K562 (cell line): Measurements from ENCODE around the gene ASIC3. TPM values are rescaled to one million over a fixed set of nuclear protein-coding genes. Genes with fewer than 3 reads are reported as not detected.

Experiments used
- ATF7 ChIP-seq: fragments of 450-650 bp; IDR thresholded peaks from 2 replicates; pipeline ENCODE4 v1.7.1; 2014; ENCODE audit warnings: mild to moderate bottlenecking, moderate library complexity
- JUNB ChIP-seq: fragments of 450-650 bp; formaldehyde crosslinking; conservative IDR thresholded peaks from 2 replicates; pipeline ENCODE4 v1.4.0; 2020; ENCODE audit warnings: mild to moderate bottlenecking
- KAT2B ChIP-seq: IDR thresholded peaks from one replicate; pipeline ENCODE4 v1.6.1; 2012; ENCODE audit warnings: low read depth, mild to moderate bottlenecking, control low read depth, inconsistent platforms, low read length, moderate library complexity
- MYC ChIP-seq, 2 experiments: fragments of 250-450 bp in 1 of 2; sonication (Bioruptor Pico) in 1 of 2; IDR thresholded peaks; 2 replicates each; pipeline versions ENCODE4 v1.5.1 to v1.6.1; 2012 to 2021; ENCODE audit warnings: low read depth in 2 of 2, borderline replicate concordance in 1 of 2, improper control_type of control experiment in 1 of 2, low read length in 1 of 2, mild to moderate bottlenecking in 1 of 2, moderate library complexity in 1 of 2
- NR2F6 ChIP-seq: fragments of 450-650 bp; formaldehyde crosslinking; IDR thresholded peaks from 2 replicates; pipeline ENCODE4 v1.4.0; 2020; ENCODE audit warnings: mild to moderate bottlenecking
- RAD51 ChIP-seq: fragments of 450-650 bp; IDR thresholded peaks from 2 replicates; pipeline ENCODE4 v1.7.1; 2016; ENCODE audit warnings: low read depth, mild to moderate bottlenecking, borderline replicate concordance
- RBM14 ChIP-seq: fragments of 200-400 bp; formaldehyde crosslinking; IDR thresholded peaks from 2 replicates; pipeline ENCODE4 v1.6.1; 2018; ENCODE audit warnings: low read depth, mild to moderate bottlenecking, low read length, moderate library complexity, borderline replicate concordance; ENCODE audit not compliant: insufficient read depth
- SIN3B ChIP-seq: fragments of 450-650 bp; IDR thresholded peaks from 2 replicates; pipeline ENCODE4 v1.6.1; 2017; ENCODE audit warnings: low read depth, mild to moderate bottlenecking, moderate library complexity
- SLC30A9 ChIP-seq: fragments of 250-450 bp; sonication (Bioruptor Pico); IDR thresholded peaks from 2 replicates; pipeline ENCODE4 v1.8.0; 2022; ENCODE audit warnings: mild to moderate bottlenecking, moderate library complexity
- TAF9B ChIP-seq: fragments of 450-650 bp; IDR thresholded peaks from 2 replicates; pipeline ENCODE4 v1.6.1; 2018; ENCODE audit warnings: mild to moderate bottlenecking; ENCODE audit not compliant: partially characterized antibody
- TFAM ChIP-seq: fragments of 250-450 bp; sonication (Bioruptor Pico); conservative IDR thresholded peaks from 2 replicates; pipeline ENCODE4 v1.5.0; 2021; ENCODE audit warnings: mild to moderate bottlenecking, moderate library complexity
- ZKSCAN8 ChIP-seq: fragments of 200-800 bp; sonication (Bioruptor generic); IDR thresholded peaks from 2 replicates; pipeline ENCODE4 v1.6.1; 2016; ENCODE audit warnings: missing genetic modification characterization, missing compliant biosample characterization
- ZNF316 ChIP-seq: fragments of 450-650 bp; IDR thresholded peaks from 2 replicates; pipeline ENCODE4 v1.6.1; 2016
- ZNF717 ChIP-seq: fragments of 250-450 bp; sonication (Bioruptor Pico); IDR thresholded peaks from 2 replicates; pipeline ENCODE4 v1.5.0; 2021
- polyA plus RNA-seq, 8 experiments: library from polyadenylated mRNA; depleted of rRNA in 4 of 8; stranded (reverse) in 5 of 8; unstranded in 3 of 8; fragments of >200 nt; fragmentation: Nextera tagmentation in 2 of 8; fragmentation: Illumina TruSeq in 1 of 8; extraction: Ambion mirVana in 2 of 8; extraction: Trizol in 1 of 8; gene quantifications; 2 replicates each; pipeline versions ENCODE4 v1.2.1 to v1.2.3, GENCODE V29; 2011 to 2014; ENCODE audit warnings: inconsistent platforms in 1 of 8, missing spikeins in 1 of 8
- total RNA-seq, 7 experiments: library from RNA; depleted of rRNA in 6 of 7; stranded (reverse); fragments of >200 nt in 6 of 7; fragmentation: Illumina TruSeq in 2 of 7; extraction: Trizol in 2 of 7; gene quantifications; 2 replicates each; pipeline versions ENCODE4 v1.2.1 to v1.2.3, GENCODE V29; 2011 to 2021; ENCODE audit warnings: low replicate concordance in 1 of 7
- TF ChIP-seq, protein P1 (sequence below): fragments of 450-650 bp; IDR thresholded peaks from 2 replicates; pipeline ENCODE4 v1.6.1; 2016; ENCODE audit warnings: mild to moderate bottlenecking, moderate library complexity
- TF ChIP-seq, protein P2 (sequence below): sonication (generic); formaldehyde crosslinking; IDR thresholded peaks from 2 replicates; pipeline ENCODE4 v1.9.0; 2022; ENCODE audit warnings: mild to moderate bottlenecking, missing genetic modification reagents

The ASIC3 gene
- total and polyA plus RNA-seq, 9 of the 15 experiments (the other 6 are each of a cell fraction or from before 2014, with no cell fraction given): 0.11 to 5.0 (median 0.87) TPM

DNA sequence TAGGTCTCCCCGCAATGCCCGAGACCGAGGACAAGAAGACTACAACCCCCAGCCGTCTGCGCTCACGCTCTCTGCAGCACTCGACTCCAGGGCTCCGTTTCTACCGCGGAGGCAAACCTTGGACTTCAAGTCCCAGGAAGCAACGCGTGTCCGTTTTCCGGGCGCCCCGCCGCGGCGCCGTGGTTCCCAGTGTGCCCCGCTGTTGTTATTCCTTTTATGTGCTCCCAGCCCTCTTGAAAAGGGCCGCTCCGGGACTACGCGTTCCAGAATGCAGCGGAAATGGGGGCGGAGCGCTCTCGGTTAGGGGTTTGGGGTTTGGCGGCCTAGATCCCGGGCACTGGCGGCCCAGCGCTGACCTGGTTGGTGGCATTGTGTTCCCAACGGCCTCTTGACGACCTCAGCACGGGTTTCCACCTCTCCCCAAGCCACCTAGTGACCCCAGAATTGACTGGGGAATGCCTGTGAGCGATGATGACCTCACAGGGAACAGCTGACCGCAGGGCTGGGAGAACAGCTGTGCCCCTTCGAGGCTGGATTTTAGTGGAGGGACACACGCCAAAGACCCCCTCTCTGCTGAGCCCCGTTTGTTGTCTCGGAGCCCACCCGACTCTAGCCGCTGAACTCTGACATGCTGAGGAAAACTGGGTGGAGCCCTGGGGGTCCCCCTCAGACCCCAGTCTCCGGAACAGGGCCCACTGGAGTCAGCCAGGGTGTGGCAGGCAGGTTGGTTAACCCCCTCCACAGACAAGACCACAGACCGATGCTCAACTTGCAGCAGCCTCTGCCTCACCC, 9.9 kb downstream of the ASIC3 start (continued):
- TF ChIP-seq, protein P1, sequence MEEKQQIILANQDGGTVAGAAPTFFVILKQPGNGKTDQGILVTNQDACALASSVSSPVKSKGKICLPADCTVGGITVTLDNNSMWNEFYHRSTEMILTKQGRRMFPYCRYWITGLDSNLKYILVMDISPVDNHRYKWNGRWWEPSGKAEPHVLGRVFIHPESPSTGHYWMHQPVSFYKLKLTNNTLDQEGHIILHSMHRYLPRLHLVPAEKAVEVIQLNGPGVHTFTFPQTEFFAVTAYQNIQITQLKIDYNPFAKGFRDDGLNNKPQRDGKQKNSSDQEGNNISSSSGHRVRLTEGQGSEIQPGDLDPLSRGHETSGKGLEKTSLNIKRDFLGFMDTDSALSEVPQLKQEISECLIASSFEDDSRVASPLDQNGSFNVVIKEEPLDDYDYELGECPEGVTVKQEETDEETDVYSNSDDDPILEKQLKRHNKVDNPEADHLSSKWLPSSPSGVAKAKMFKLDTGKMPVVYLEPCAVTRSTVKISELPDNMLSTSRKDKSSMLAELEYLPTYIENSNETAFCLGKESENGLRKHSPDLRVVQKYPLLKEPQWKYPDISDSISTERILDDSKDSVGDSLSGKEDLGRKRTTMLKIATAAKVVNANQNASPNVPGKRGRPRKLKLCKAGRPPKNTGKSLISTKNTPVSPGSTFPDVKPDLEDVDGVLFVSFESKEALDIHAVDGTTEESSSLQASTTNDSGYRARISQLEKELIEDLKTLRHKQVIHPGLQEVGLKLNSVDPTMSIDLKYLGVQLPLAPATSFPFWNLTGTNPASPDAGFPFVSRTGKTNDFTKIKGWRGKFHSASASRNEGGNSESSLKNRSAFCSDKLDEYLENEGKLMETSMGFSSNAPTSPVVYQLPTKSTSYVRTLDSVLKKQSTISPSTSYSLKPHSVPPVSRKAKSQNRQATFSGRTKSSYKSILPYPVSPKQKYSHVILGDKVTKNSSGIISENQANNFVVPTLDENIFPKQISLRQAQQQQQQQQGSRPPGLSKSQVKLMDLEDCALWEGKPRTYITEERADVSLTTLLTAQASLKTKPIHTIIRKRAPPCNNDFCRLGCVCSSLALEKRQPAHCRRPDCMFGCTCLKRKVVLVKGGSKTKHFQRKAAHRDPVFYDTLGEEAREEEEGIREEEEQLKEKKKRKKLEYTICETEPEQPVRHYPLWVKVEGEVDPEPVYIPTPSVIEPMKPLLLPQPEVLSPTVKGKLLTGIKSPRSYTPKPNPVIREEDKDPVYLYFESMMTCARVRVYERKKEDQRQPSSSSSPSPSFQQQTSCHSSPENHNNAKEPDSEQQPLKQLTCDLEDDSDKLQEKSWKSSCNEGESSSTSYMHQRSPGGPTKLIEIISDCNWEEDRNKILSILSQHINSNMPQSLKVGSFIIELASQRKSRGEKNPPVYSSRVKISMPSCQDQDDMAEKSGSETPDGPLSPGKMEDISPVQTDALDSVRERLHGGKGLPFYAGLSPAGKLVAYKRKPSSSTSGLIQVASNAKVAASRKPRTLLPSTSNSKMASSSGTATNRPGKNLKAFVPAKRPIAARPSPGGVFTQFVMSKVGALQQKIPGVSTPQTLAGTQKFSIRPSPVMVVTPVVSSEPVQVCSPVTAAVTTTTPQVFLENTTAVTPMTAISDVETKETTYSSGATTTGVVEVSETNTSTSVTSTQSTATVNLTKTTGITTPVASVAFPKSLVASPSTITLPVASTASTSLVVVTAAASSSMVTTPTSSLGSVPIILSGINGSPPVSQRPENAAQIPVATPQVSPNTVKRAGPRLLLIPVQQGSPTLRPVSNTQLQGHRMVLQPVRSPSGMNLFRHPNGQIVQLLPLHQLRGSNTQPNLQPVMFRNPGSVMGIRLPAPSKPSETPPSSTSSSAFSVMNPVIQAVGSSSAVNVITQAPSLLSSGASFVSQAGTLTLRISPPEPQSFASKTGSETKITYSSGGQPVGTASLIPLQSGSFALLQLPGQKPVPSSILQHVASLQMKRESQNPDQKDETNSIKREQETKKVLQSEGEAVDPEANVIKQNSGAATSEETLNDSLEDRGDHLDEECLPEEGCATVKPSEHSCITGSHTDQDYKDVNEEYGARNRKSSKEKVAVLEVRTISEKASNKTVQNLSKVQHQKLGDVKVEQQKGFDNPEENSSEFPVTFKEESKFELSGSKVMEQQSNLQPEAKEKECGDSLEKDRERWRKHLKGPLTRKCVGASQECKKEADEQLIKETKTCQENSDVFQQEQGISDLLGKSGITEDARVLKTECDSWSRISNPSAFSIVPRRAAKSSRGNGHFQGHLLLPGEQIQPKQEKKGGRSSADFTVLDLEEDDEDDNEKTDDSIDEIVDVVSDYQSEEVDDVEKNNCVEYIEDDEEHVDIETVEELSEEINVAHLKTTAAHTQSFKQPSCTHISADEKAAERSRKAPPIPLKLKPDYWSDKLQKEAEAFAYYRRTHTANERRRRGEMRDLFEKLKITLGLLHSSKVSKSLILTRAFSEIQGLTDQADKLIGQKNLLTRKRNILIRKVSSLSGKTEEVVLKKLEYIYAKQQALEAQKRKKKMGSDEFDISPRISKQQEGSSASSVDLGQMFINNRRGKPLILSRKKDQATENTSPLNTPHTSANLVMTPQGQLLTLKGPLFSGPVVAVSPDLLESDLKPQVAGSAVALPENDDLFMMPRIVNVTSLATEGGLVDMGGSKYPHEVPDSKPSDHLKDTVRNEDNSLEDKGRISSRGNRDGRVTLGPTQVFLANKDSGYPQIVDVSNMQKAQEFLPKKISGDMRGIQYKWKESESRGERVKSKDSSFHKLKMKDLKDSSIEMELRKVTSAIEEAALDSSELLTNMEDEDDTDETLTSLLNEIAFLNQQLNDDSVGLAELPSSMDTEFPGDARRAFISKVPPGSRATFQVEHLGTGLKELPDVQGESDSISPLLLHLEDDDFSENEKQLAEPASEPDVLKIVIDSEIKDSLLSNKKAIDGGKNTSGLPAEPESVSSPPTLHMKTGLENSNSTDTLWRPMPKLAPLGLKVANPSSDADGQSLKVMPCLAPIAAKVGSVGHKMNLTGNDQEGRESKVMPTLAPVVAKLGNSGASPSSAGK: no peak
- no peak for TF ChIP-seq TAF9B
- TF ChIP-seq TFAM: no peak
- no peak for TF ChIP-seq ZNF717 (CRISPR knock-in tag)
- TF ChIP-seq NR2F6 (CRISPR knock-in tag): peak; percentile 4; the same call in 1 of the 2 replicates
- no peak for TF ChIP-seq RBM14
- 0 out of 2 replicates have a peak, but pooled peaks have one; percentile 24 for TF ChIP-seq JUNB (CRISPR knock-in tag)
- peak; percentile 14 for TF ChIP-seq KAT2B
- no peak for TF ChIP-seq ZNF316
- TF ChIP-seq MYC (IDR thresholded peaks at IDR 0.05; ENCODE audit: low read depth, low read length): peak; percentile 64; the same call in 1 of the 2 replicates
- peak; percentile 48; the same call in 1 of the 2 replicates for TF ChIP-seq MYC (CRISPR knock-in tag; IDR thresholded peaks at IDR 0.05; ENCODE audit: borderline replicate concordance, low read depth)
- TF ChIP-seq SLC30A9 (CRISPR knock-in tag): no peak
- TF ChIP-seq, protein P2, sequence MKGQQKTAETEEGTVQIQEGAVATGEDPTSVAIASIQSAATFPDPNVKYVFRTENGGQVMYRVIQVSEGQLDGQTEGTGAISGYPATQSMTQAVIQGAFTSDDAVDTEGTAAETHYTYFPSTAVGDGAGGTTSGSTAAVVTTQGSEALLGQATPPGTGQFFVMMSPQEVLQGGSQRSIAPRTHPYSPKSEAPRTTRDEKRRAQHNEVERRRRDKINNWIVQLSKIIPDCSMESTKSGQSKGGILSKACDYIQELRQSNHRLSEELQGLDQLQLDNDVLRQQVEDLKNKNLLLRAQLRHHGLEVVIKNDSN (CRISPR knock-in tag): no peak
- TF ChIP-seq ATF7: peak; percentile 97
- peak; percentile 73; the same call in 1 of the 2 replicates for TF ChIP-seq RAD51
- TF ChIP-seq SIN3B: no peak
- TF ChIP-seq ZKSCAN8 (CRISPR knock-in tag): no peak
